IMR-90 (cell line): ENCODE results near the gene CRCP. TPM values are rescaled to one million over a fixed set of nuclear protein-coding genes. Genes with fewer than 3 reads are reported as not detected.

Source experiments
- ATAC-seq: fragments of 200-7000 bp; cut with Tn5 transposase; 2 replicates; pipeline ENCODE4 v1.9.1; 2020; ENCODE audit warnings: low read depth, mild to moderate bottlenecking, moderate library complexity
- BruUV-seq: library from RNA; stranded (reverse); fragments of 400-500 nt; replicated peaks from 2 replicates; lab custom pipeline; 2021; lab: Mats Ljungman, UMichigan
- CTCF ChIA-PET: fragments of 300-600 bp; formaldehyde crosslinking; extraction: SDS; loops from one replicate; lab custom pipeline; 2021; ENCODE audit warnings: antibody characterized with exemption; lab: Yijun Ruan, JAX
- POLR2A ChIA-PET: fragments of 300-600 bp; sonication (Branson Sonifier 250); formaldehyde crosslinking; loops from one replicate; lab custom pipeline; 2022; ENCODE audit warnings: antibody characterized with exemption; ENCODE audit not compliant: unreplicated experiment; lab: Charles Lee
- DNase-seq: peaks from one replicate; pipeline ENCODE4 v3.0.0; 2013
- H2AFZ ChIP-seq: replicated peaks from 2 replicates; pipeline ENCODE3; 2013; ENCODE audit warnings: low read length, mild to moderate bottlenecking; ENCODE audit not compliant: poor library complexity
- H2AK5ac ChIP-seq: 2 replicates; pipeline ENCODE4 v1.6.1; 2013; ENCODE audit warnings: low read depth, low read length, inconsistent platforms
- H2AK9ac ChIP-seq: replicated peaks from 2 replicates; pipeline ENCODE3; 2013; ENCODE audit warnings: mild to moderate bottlenecking, low read depth, low read length, moderate library complexity; ENCODE audit not compliant: poor library complexity
- H2BK120ac ChIP-seq: 2 replicates; pipeline ENCODE4 v1.6.1; 2013; ENCODE audit warnings: low read depth, low read length, inconsistent platforms
- H2BK15ac ChIP-seq: 3 replicates; pipeline ENCODE4 v1.6.1; 2013; ENCODE audit warnings: low read depth, low read length, inconsistent platforms
- H2BK20ac ChIP-seq: 2 replicates; pipeline ENCODE4 v1.6.1; 2013; ENCODE audit warnings: low read depth, mild to moderate bottlenecking, inconsistent platforms, low read length, moderate library complexity
- H2BK5ac ChIP-seq: 2 replicates; pipeline ENCODE4 v1.6.1; 2013; ENCODE audit warnings: mild to moderate bottlenecking, low read depth, low read length, inconsistent platforms; ENCODE audit not compliant: poor library complexity, severe bottlenecking
- H3K14ac ChIP-seq: replicated peaks from 2 replicates; pipeline ENCODE4 v1.6.1; 2013; ENCODE audit warnings: low read depth, low read length, inconsistent platforms
- H3K18ac ChIP-seq: 2 replicates; pipeline ENCODE4 v1.6.1; 2013; ENCODE audit warnings: low read depth, low read length, control low read depth
- H3K23ac ChIP-seq: 2 replicates; pipeline ENCODE4 v1.6.1; 2013; ENCODE audit warnings: low read depth, low read length, inconsistent platforms
- H3K27ac ChIP-seq: 2 replicates; pipeline ENCODE4 v1.5.1; 2013; ENCODE audit warnings: mild to moderate bottlenecking, control low read depth, low read length; ENCODE audit not compliant: insufficient read depth
- H3K27me3 ChIP-seq: 2 replicates; pipeline ENCODE4 v1.6.1; 2013; ENCODE audit warnings: low read length; ENCODE audit not compliant: control insufficient read depth, insufficient read depth
- H3K36me3 ChIP-seq: 2 replicates; pipeline ENCODE4 v1.6.1; 2013; ENCODE audit warnings: low read length, mixed read lengths; ENCODE audit not compliant: control insufficient read depth, insufficient read depth
- H3K4ac ChIP-seq: 2 replicates; pipeline ENCODE4 v1.6.1; 2013; ENCODE audit warnings: low read depth, low read length, inconsistent platforms
- H3K4me1 ChIP-seq: 2 replicates; pipeline ENCODE4 v1.6.1; 2013; ENCODE audit warnings: low read length, mixed read lengths; ENCODE audit not compliant: control insufficient read depth, insufficient read depth
- H3K4me2 ChIP-seq: 2 replicates; pipeline ENCODE4 v1.6.1; 2013; ENCODE audit warnings: low read depth, mild to moderate bottlenecking, control low read depth, low read length, moderate library complexity
- H3K4me3 ChIP-seq: 2 replicates; pipeline ENCODE4 v1.5.1; 2013; ENCODE audit warnings: low read depth, mild to moderate bottlenecking, control low read depth, low read length, moderate library complexity; ENCODE audit not compliant: insufficient read depth
- H3K56ac ChIP-seq: 2 replicates; pipeline ENCODE4 v1.6.1; 2013; ENCODE audit warnings: low read length, inconsistent platforms; ENCODE audit not compliant: insufficient read depth; ENCODE audit errors: extremely low read depth
- H3K79me1 ChIP-seq, 2 experiments: 2 replicates each; pipeline ENCODE4 v1.6.1; 2013; ENCODE audit warnings: low read length in 2 of 2, inconsistent platforms in 1 of 2, low read depth in 1 of 2
- H3K9ac ChIP-seq: 2 replicates; pipeline ENCODE4 v1.6.1; 2013; ENCODE audit warnings: low read depth, low read length, control low read depth
- H3K9me1 ChIP-seq: 2 replicates; pipeline ENCODE4 v1.6.1; 2013; ENCODE audit warnings: low read length, inconsistent platforms; ENCODE audit not compliant: insufficient read depth
- H3K9me3 ChIP-seq: 2 replicates; pipeline ENCODE4 v1.6.1; 2013; ENCODE audit warnings: low read length; ENCODE audit not compliant: control insufficient read depth, insufficient read depth
- H4K20me1 ChIP-seq: 2 replicates; pipeline ENCODE4 v1.6.1; 2013; ENCODE audit warnings: low read length, inconsistent platforms; ENCODE audit not compliant: insufficient read depth
- H4K5ac ChIP-seq: 2 replicates; pipeline ENCODE4 v1.6.1; 2013; ENCODE audit warnings: mild to moderate bottlenecking, low read depth, low read length, control low read depth
- H4K8ac ChIP-seq, 2 experiments: 2 replicates each; pipeline ENCODE4 v1.6.1; 2013; ENCODE audit warnings: low read depth in 2 of 2, low read length in 2 of 2, control low read depth in 1 of 2, inconsistent platforms in 1 of 2
- H4K91ac ChIP-seq: 2 replicates; pipeline ENCODE4 v1.6.1; 2013; ENCODE audit warnings: low read depth, low read length, inconsistent platforms; ENCODE audit not compliant: insufficient read depth
- CHD1 ChIP-seq: IDR thresholded peaks from 2 replicates; pipeline ENCODE4 v1.6.1; 2012; ENCODE audit warnings: low read depth, low read length, improper control_type of control experiment
- WGBS, 2 experiments: methylation state at CpG; one replicate each; pipeline versions ENCODE4 v1.1.5 to v1.1.7; 2013; ENCODE audit warnings: missing lambda C conversion rate in 2 of 2; ENCODE audit not compliant: insufficient read length in 1 of 2; ENCODE audit errors: extremely low coverage in 2 of 2; 5-methylcytosine and 5-hydroxymethylcytosine counted together
- dilution Hi-C: fragments of 300-500 bp; cut with HindIII; formaldehyde crosslinking; loops from one replicate; pipeline ENCODE4 v1.14.3; 2018; ENCODE audit warnings: low sequenced_read_pairs; ENCODE audit not compliant: unreplicated experiment
- in situ Hi-C: fragments of 300-500 bp; cut with MboI; formaldehyde crosslinking; loops from 3 replicates; pipeline ENCODE4 v1.14.3; 2019; ENCODE audit warnings: low sequenced_read_pairs, inconsistent platforms, mixed read lengths
- intact Hi-C: fragments of 100-400 bp; cut with micrococcal nuclease; formaldehyde crosslinking; loops from 2 replicates; pipeline ENCODE4 v1.10.0; 2022
- polyA plus RNA-seq, 3 experiments: library from polyadenylated mRNA; depleted of rRNA; stranded (reverse); fragments of >200 nt; gene quantifications; 2 replicates each; pipeline ENCODE4 v1.2.3, GENCODE V29; 2012; ENCODE audit warnings: low replicate concordance in 1 of 3
- total RNA-seq: library from RNA; depleted of rRNA; stranded (reverse); fragments of >200 nt; gene quantifications from 2 replicates; pipeline ENCODE4 v1.2.3, GENCODE V29; 2012

Gene CRCP
- total and polyA plus RNA-seq, 2 of the 4 experiments (the other 2 are of a cell fraction) = 22.9 to 37.5 TPM

DNA sequence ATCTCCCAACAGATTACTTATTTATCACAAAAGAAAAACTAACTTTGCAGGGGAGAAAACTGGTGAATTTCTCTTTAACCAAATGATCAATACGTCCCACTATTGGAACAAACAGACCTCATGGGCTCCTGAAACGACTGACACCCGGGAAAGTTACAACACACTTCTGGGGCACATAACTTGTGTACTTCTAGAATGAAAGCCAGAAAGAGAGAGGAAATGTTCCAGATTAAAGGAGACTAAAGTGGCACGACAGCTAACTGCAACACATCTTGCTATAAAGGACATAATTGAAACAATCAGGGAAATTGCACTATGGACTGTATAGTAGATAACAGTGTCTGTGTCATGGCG lies 75.8 kb downstream of the CRCP start:
- POLR2A ChIA-PET = no interaction called here
- Histone ChIP-seq H2AK5ac (no peak overlapping the region), H4K5ac (no peak overlapping the region), H3K56ac (no peak overlapping the region), H3K4me2 (no peak overlapping the region), H4K20me1 (no peaks in the 10 kb centered on the region), H3K4me3 (no peak overlapping the region), H2AK9ac (no peak overlapping the region), H2BK15ac (no peak overlapping the region), H3K23ac (no peak overlapping the region), H3K79me1 (no peaks in the 10 kb centered on the region), H4K8ac (no peak overlapping the region), H3K9ac (no peak overlapping the region), H3K4me1 (peaks cover 2% of the 10 kb centered on the region; the same call in 1 of the 2 replicates), H3K14ac (no peak overlapping the region), H3K27me3 (peaks cover 6% of the 10 kb centered on the region), H3K36me3 (no peaks in the 10 kb centered on the region), H4K91ac (no peak overlapping the region), H3K9me3 (peaks cover 2% of the 10 kb centered on the region; the same call in 1 of the 2 replicates), H2BK120ac (no peak overlapping the region), H3K9me1 (no peaks in the 10 kb centered on the region), H3K18ac (no peak overlapping the region), H2BK20ac (no peak overlapping the region), H2BK5ac (no peak overlapping the region), H3K27ac (no peak overlapping the region), H2AFZ (no peak overlapping the region), H3K4ac (no peak overlapping the region)
- BruUV-seq = no TSS peak
- dilution Hi-C loops = no loop called here
- intact Hi-C loops = no loop called here
- DNase-seq (no peak), ATAC-seq (no peak)
- in situ Hi-C loops = no loop called here
- CTCF ChIA-PET = no interaction called here
- WGBS, 2 experiments = no CpG with 5 or more reads among the region's 5 CpGs
- no peak for TF ChIP-seq CHD1
